ENCODE data around the gene ARRDC5.
A peak's percentile ranks its signal among the peaks of the same experiment; 100 is the strongest.

Gene ARRDC5

GRCh38 chr19:4933528-4933927 lies 30.8 kb upstream of the ARRDC5 start:
- Histone ChIP-seq H3K14ac (ENCODE audit: low read length) (no peak overlapping the region), H3K9me3 (replicated peaks in 1 of 2; ENCODE audit: control insufficient read depth in 2 of 2, insufficient read depth in 1 of 2, low read depth in 1 of 2, low read length in 2 of 2) (no peaks in the 10 kb centered on the region), H3K23ac (ENCODE audit: low read depth, low read length, poor library complexity) (no peak overlapping the region), H3K4me3 (ENCODE audit: low read length in 2 of 2) (no peak overlapping the region), H3K27me3 (ENCODE audit: control insufficient read depth in 3 of 3, insufficient read depth in 3 of 3, low read depth in 1 of 3, low read length in 3 of 3) (peaks cover 0 to 1% (median 0%) of the 10 kb centered on the region in 3 experiments), H2BK5ac (ENCODE audit: low read length) (no peak overlapping the region), H2BK120ac (ENCODE audit: low read depth, low read length) (no peak overlapping the region), H2AFZ (ENCODE audit: low read length) (no peak overlapping the region), H3K36me3 (replicated peaks in 1 of 2; ENCODE audit: control insufficient read depth in 2 of 2, insufficient read depth in 2 of 2, low read length in 2 of 2) (peaks cover 49 to 99% of the 10 kb centered on the region in 2 donors), H4K8ac (ENCODE audit: low read depth, low read length) (no peak overlapping the region), H3K4me1 (ENCODE audit: control insufficient read depth in 2 of 2, insufficient read depth in 1 of 2, low read depth in 1 of 2, low read length in 2 of 2) (no peaks in the 10 kb centered on the region), H3K4me2 (ENCODE audit: insufficient read depth, low read length, poor library complexity, severe bottlenecking) (no peak overlapping the region), H3K79me1 (ENCODE audit: low read depth, low read length) (peaks cover 13% of the 10 kb centered on the region), H3K4ac (ENCODE audit: low read length) (no peak overlapping the region), H3K9ac (ENCODE audit: low read depth, low read length, poor library complexity) (no peak overlapping the region), H2BK12ac (ENCODE audit: low read length) (no peak overlapping the region), H2BK15ac (ENCODE audit: low read length) (no peak overlapping the region), H3K18ac (ENCODE audit: low read length) (no peak overlapping the region), H3K27ac (replicated peaks; ENCODE audit: low read length) (no peak overlapping the region), H2AK5ac (ENCODE audit: low read depth, low read length) (no peak overlapping the region), H4K91ac (ENCODE audit: low read depth, low read length, poor library complexity) (no peak overlapping the region)
- no CpG with 5 or more reads among the region's 7 CpGs for WGBS, 2 donors (ENCODE audit: extremely low coverage in 2 of 2, insufficient read length in 2 of 2, insufficient replicate concordance in 1 of 2)
- no peak for DNase-seq (ENCODE audit: low spot score)

GRCh38 chr19:4932711-4933110 lies 30.0 kb upstream of the ARRDC5 start:
- Histone ChIP-seq H3K36me3 (replicated peaks in 1 of 2; ENCODE audit: control insufficient read depth in 2 of 2, insufficient read depth in 2 of 2, low read length in 2 of 2) (peaks cover 50 to 99% of the 10 kb centered on the region in 2 donors), H3K14ac (ENCODE audit: low read length) (no peak overlapping the region), H3K27ac (replicated peaks; ENCODE audit: low read length) (no peak overlapping the region), H3K18ac (ENCODE audit: low read length) (no peak overlapping the region), H3K27me3 (ENCODE audit: control insufficient read depth in 3 of 3, insufficient read depth in 3 of 3, low read depth in 1 of 3, low read length in 3 of 3) (peaks cover 0 to 1% (median 0%) of the 10 kb centered on the region in 3 experiments), H2AFZ (ENCODE audit: low read length) (no peak overlapping the region), H3K4me2 (ENCODE audit: insufficient read depth, low read length, poor library complexity, severe bottlenecking) (no peak overlapping the region), H4K8ac (ENCODE audit: low read depth, low read length) (no peak overlapping the region), H2BK12ac (ENCODE audit: low read length) (no peak overlapping the region), H3K9ac (ENCODE audit: low read depth, low read length, poor library complexity) (peak overlapping the region; percentile 38), H4K91ac (ENCODE audit: low read depth, low read length, poor library complexity) (no peak overlapping the region), H3K4me1 (ENCODE audit: control insufficient read depth in 2 of 2, insufficient read depth in 1 of 2, low read depth in 1 of 2, low read length in 2 of 2) (no peaks in the 10 kb centered on the region), H2BK15ac (ENCODE audit: low read length) (no peak overlapping the region), H2AK5ac (ENCODE audit: low read depth, low read length) (no peak overlapping the region), H3K9me3 (replicated peaks in 1 of 2; ENCODE audit: control insufficient read depth in 2 of 2, insufficient read depth in 1 of 2, low read depth in 1 of 2, low read length in 2 of 2) (no peaks in the 10 kb centered on the region), H2BK120ac (ENCODE audit: low read depth, low read length) (no peak overlapping the region), H3K79me1 (ENCODE audit: low read depth, low read length) (peaks cover 15% of the 10 kb centered on the region), H3K4ac (ENCODE audit: low read length) (no peak overlapping the region), H2BK5ac (ENCODE audit: low read length) (no peak overlapping the region), H3K4me3 (ENCODE audit: low read length in 2 of 2) (no peak overlapping the region), H3K23ac (ENCODE audit: low read depth, low read length, poor library complexity) (no peak overlapping the region)
- WGBS, 2 donors (ENCODE audit: extremely low coverage in 2 of 2, insufficient read length in 2 of 2, insufficient replicate concordance in 1 of 2), result no CpG with 5 or more reads among the region's 32 CpGs
- no peak for DNase-seq (ENCODE audit: low spot score)

- no peak overlapping the region for H3K4me3 ChIP-seq (ENCODE audit: low read length in 2 of 2)
Measured at GRCh38 chr19:4930664-4931063, 28.0 kb upstream of the ARRDC5 start.

GRCh38 chr19:4929186-4929585 lies 26.5 kb upstream of the ARRDC5 start:
- Histone ChIP-seq H3K4me3 (ENCODE audit: low read length in 2 of 2) (no peak overlapping the region), H3K9me3 (replicated peaks in 1 of 2; ENCODE audit: control insufficient read depth in 2 of 2, insufficient read depth in 1 of 2, low read depth in 1 of 2, low read length in 2 of 2) (peaks cover 0 to 3% of the 10 kb centered on the region in 2 donors), H2BK12ac (ENCODE audit: low read length) (no peak overlapping the region), H4K91ac (ENCODE audit: low read depth, low read length, poor library complexity) (no peak overlapping the region), H3K14ac (ENCODE audit: low read length) (no peak overlapping the region), H3K27ac (replicated peaks; ENCODE audit: low read length) (no peak overlapping the region), H3K4me1 (ENCODE audit: control insufficient read depth in 2 of 2, insufficient read depth in 1 of 2, low read depth in 1 of 2, low read length in 2 of 2) (no peaks in the 10 kb centered on the region), H3K4me2 (ENCODE audit: insufficient read depth, low read length, poor library complexity, severe bottlenecking) (no peak overlapping the region), H4K8ac (ENCODE audit: low read depth, low read length) (no peak overlapping the region), H2AK5ac (ENCODE audit: low read depth, low read length) (no peak overlapping the region), H2BK15ac (ENCODE audit: low read length) (no peak overlapping the region), H2BK5ac (ENCODE audit: low read length) (no peak overlapping the region), H3K79me1 (ENCODE audit: low read depth, low read length) (peaks cover 15% of the 10 kb centered on the region), H3K9ac (ENCODE audit: low read depth, low read length, poor library complexity) (no peak overlapping the region), H3K4ac (ENCODE audit: low read length) (no peak overlapping the region), H3K36me3 (replicated peaks in 1 of 2; ENCODE audit: control insufficient read depth in 2 of 2, insufficient read depth in 2 of 2, low read length in 2 of 2) (peaks cover 39 to 86% of the 10 kb centered on the region in 2 donors), H2AFZ (ENCODE audit: low read length) (no peak overlapping the region), H2BK120ac (ENCODE audit: low read depth, low read length) (no peak overlapping the region), H3K18ac (ENCODE audit: low read length) (no peak overlapping the region), H3K23ac (ENCODE audit: low read depth, low read length, poor library complexity) (peak overlapping the region; percentile 80), H3K27me3 (ENCODE audit: control insufficient read depth in 3 of 3, insufficient read depth in 3 of 3, low read depth in 1 of 3, low read length in 3 of 3) (no peaks in the 10 kb centered on the region)
- no CpG with 5 or more reads among the region's 22 CpGs for WGBS, 2 donors (ENCODE audit: extremely low coverage in 2 of 2, insufficient read length in 2 of 2, insufficient replicate concordance in 1 of 2)
- no peak for DNase-seq (ENCODE audit: low spot score)

More at GRCh38 chr19:4930664-4931063, 28.0 kb upstream of the ARRDC5 start:
- no peak overlapping the region for H2BK15ac ChIP-seq (ENCODE audit: low read length)
- peaks cover 19% of the 10 kb centered on the region for H3K79me1 ChIP-seq (ENCODE audit: low read depth, low read length)
- no peak overlapping the region for H3K4ac ChIP-seq (ENCODE audit: low read length)
- H2BK12ac ChIP-seq (ENCODE audit: low read length), result no peak overlapping the region
- no peak overlapping the region for H3K23ac ChIP-seq (ENCODE audit: low read depth, low read length, poor library complexity)
- no peaks in the 10 kb centered on the region for H3K4me1 ChIP-seq (ENCODE audit: control insufficient read depth in 2 of 2, insufficient read depth in 1 of 2, low read depth in 1 of 2, low read length in 2 of 2)
- peaks cover 45 to 91% of the 10 kb centered on the region in 2 donors for H3K36me3 ChIP-seq (replicated peaks in 1 of 2; ENCODE audit: control insufficient read depth in 2 of 2, insufficient read depth in 2 of 2, low read length in 2 of 2)
- H2AFZ ChIP-seq (ENCODE audit: low read length), result no peak overlapping the region
- H3K9ac ChIP-seq (ENCODE audit: low read depth, low read length, poor library complexity), result no peak overlapping the region
- H3K9me3 ChIP-seq (replicated peaks in 1 of 2; ENCODE audit: control insufficient read depth in 2 of 2, insufficient read depth in 1 of 2, low read depth in 1 of 2, low read length in 2 of 2), result peaks cover 0 to 3% of the 10 kb centered on the region in 2 donors
- no peak overlapping the region for H2BK5ac ChIP-seq (ENCODE audit: low read length)
- peaks cover 0 to 1% (median 0%) of the 10 kb centered on the region in 3 experiments for H3K27me3 ChIP-seq (ENCODE audit: control insufficient read depth in 3 of 3, insufficient read depth in 3 of 3, low read depth in 1 of 3, low read length in 3 of 3)
- no peak overlapping the region for H4K8ac ChIP-seq (ENCODE audit: low read depth, low read length)
- H4K91ac ChIP-seq (ENCODE audit: low read depth, low read length, poor library complexity), result no peak overlapping the region
- DNase-seq (ENCODE audit: low spot score), result no peak
- no peak overlapping the region for H3K4me2 ChIP-seq (ENCODE audit: insufficient read depth, low read length, poor library complexity, severe bottlenecking)
- H3K18ac ChIP-seq (ENCODE audit: low read length), result no peak overlapping the region
- no peak overlapping the region for H3K14ac ChIP-seq (ENCODE audit: low read length)
- no CpG with 5 or more reads among the region's 28 CpGs for WGBS, 2 donors (ENCODE audit: extremely low coverage in 2 of 2, insufficient read length in 2 of 2, insufficient replicate concordance in 1 of 2)
- H2AK5ac ChIP-seq (ENCODE audit: low read depth, low read length), result no peak overlapping the region
- H3K27ac ChIP-seq (replicated peaks; ENCODE audit: low read length), result no peak overlapping the region
- H2BK120ac ChIP-seq (ENCODE audit: low read depth, low read length), result no peak overlapping the region
